Occipital lobe (tissue), 2 donors: Measurements from ENCODE around the gene MRPL11. TPM values are rescaled to one million over a fixed set of nuclear protein-coding genes. Genes with fewer than 3 reads are reported as not detected.
"Not testable (repeated sequence)": the region's sequence is repeated elsewhere in the genome, so short reads cannot be mapped to it uniquely, and the experiment has no call there.

Source experiments
- DNase-seq: peaks from one replicate; lab custom pipeline; 2025; lab: John Stamatoyannopoulos, UW
- total RNA-seq: library from RNA; depleted of rRNA; stranded (reverse); fragments of >200 nt; gene quantifications from one replicate; pipeline ENCODE4 v1.2.3, GENCODE V29; 2014

Gene MRPL11
- total RNA-seq, 1 donor from 2014 or later: 13.9 TPM

DNA sequence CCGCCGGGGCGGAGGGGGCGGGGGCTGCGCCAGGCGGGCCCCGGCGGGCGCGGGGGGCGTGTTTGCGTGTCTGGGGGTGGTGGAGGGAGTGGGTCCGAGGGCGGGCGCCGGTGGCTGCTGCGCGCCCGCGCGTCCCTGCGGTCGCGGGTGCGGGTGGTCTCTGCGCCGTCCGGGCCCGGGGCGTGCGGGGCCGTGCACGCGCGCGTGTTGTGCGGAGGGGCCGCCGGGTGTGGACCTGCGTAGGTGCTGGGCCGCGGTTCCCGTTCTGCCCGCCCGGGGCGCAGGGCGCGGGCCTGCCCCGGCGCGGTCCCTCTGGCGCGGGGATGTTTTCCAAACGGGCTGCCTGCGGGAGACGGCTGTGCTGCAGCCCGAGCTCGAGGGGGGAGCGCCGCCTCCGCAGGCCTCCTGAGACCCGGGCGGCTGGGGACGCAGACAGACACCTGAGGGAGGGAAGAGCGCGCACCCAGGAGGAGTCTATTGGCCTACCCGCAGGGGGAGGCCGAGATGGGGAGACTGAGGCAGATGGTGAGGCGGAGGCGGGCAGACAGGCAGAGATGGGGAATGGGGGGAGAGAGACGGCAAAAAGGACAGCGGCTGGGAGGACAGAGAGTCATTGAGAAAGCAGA lies 28.5 kb upstream of the MRPL11 start:
- DNase-seq: no peak

GRCh38 chr11:66466225-66467033 lies 27.8 kb upstream of the MRPL11 start, which contains the start of gene PELI3:
TSS of gene PELI3 (plus strand) at chr11:66466905. CDS start at chr11:66468129, 1,224 bp downstream.
- DNase-seq: peak; percentile 90

- DNase-seq: no peak
Observed at GRCh38 chr11:66465373-66466224, 27.0 kb upstream of the MRPL11 start.

GRCh38 chr11:66464916-66465315 lies 26.3 kb upstream of the MRPL11 start:
- DNase-seq: no peak

DNA sequence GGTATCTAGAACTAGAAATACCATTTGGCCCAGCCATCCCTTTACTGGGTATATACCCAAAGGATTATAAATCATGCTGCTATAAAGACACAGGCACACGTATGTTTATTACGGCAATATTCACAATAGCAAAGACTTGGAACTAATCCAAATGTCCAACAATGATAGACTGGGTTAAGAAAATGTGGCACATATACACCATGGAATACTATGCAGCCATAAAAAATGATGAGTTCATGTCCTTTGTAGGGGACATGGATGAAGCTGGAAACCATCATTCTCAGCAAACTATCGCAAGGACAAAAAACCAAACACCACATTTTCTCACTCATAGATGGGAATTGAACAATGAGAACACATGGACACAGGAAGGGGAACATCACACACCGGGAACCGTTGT lies 25.5 kb upstream of the MRPL11 start:
- not testable (repeated sequence) for DNase-seq

DNA sequence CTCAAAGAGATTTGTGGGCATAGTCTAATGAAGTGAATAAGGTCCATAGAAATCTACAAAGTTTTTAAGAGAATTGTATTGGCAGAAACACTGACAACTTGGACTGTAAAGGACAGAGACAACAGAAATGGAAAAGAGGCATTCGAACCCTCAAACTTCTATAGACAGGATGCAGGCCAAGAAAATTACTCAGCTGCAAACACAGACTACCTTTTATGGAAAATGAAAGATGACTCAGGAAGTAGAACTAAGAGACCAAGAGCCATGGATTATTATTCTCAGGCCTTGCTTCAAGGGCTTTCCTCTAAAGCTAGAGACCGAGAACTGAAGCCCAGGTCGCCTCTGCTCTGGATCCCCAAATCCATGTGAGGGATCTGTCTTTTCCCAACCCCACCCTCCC lies 24.3 kb upstream of the MRPL11 start:
- DNase-seq: no peak

DNA sequence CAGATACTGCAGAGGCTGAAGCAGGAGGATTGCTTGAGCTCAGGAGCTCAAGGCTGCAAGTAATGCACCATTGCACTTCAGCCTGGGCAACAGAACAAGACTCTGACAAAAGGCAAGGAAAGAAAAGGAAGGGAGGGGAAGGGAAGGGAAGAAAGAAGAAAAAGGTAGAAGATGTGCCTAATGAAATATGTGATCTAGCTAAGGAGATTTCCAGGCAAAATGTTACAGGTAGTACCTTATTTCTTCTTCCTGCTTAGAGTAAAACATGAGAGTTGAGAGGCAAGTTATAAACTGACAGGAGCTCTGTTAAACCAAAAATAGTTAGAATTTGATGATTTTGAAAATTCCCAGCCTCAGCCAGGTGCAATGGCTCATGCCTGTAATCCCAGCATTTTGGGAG lies 23.4 kb upstream of the MRPL11 start:
- no peak for DNase-seq

DNA sequence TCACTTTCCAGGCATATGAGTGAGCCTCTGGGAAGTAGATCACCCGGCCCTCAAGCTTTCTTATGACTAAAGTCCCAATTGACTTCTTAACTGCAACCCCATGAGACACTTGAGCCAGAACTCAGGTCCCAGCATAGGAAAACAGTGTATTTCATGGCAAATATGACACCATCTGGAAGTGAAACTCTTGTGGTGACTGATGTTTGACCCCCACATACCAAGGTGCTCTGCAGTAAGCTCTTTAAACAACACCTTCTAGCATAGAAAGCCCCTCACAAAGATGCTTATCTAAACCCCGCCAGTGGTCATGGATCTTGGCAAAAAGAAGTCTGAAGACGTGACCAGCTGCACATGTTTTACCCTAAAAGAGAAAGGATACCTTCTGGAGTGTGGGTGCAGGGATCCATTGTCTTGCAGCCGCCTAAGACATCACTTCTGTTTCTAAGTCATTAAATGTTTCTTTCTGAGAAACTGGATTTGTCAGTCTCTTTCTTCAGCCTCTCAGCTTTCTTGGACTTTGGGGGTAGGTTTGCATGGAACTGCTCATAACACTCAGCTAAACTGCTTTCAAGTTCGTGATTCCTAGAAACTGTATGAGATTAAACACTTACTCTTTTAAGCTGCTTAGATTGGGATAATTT lies 20.6 kb upstream of the MRPL11 start:
- DNase-seq: no peak

GRCh38 chr11:66457826-66458225 lies 19.2 kb upstream of the MRPL11 start:
- no peak for DNase-seq

DNA sequence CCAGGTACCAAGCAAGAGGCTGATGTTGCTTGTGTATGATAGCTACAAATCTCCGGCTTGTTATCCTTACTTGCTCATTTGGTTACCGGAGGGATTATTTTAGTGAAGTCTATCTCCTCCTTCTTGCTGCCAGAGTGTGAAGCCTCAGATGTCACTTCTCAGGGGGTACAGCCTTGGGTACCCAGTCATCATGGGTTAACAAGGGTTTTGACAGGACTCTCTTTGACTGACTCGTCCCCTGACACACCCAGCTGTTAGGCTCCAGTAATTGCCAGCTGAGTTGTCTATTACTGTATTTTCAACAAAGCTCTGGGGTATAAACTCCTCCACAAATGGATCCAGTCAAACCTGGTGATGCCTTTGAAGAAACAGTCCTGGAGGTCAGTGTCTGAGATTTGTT lies 16.2 kb upstream of the MRPL11 start:
- no peak for DNase-seq

- DNase-seq: no peak
Observed at GRCh38 chr11:66454247-66454646, 15.6 kb upstream of the MRPL11 start.

GRCh38 chr11:66451663-66452062 lies 13.0 kb upstream of the MRPL11 start:
- no peak for DNase-seq

- DNase-seq: no peak
Observed at GRCh38 chr11:66450560-66450959, 11.9 kb upstream of the MRPL11 start.

DNA sequence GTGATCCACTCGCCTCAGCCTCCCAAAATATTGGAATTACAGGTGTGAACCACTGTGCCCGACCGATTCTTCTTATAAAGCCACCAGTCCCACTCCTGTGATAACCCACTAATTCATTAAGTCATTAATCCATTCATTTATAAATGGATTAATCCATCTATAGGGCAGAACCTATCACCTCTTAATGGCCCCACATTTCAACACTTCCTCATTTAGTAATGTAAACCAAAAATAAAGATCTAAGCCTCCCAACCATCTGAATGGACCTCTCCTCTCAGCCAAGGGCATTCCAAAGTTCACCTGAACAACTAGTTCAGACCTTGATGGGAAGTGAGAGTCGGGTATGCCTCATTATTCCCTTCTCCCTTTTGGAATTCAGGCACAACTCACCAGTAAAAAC lies 9.9 kb upstream of the MRPL11 start:
- DNase-seq: no peak

- DNase-seq: no peak
Observed at GRCh38 chr11:66447012-66447411, 8.4 kb upstream of the MRPL11 start.

DNA sequence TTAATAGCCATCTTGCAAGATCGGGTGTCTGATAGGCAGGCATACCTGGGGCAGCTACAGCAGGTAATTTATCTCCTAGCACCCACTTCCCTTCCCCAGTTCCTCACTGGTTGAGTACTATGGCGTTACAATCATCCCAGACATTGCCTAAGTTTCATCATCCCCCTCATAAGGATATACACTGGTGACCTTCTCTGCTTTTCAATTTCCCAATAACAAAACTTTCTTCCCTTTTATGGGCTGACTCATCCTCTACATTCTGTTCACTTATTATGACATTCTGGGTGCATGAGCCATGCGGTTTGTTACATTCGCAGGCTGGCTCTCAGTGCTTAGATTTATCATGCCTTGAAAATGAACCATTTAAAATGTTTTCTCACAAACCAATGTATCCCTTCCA lies 5.0 kb upstream of the MRPL11 start:
- DNase-seq: no peak

GRCh38 chr11:66440940-66441282 lies 2.3 kb upstream of the MRPL11 start:
- not testable (repeated sequence) for DNase-seq

GRCh38 chr11:66440101-66440939 lies 1.7 kb upstream of the MRPL11 start:
- not testable (repeated sequence) for DNase-seq

DNA sequence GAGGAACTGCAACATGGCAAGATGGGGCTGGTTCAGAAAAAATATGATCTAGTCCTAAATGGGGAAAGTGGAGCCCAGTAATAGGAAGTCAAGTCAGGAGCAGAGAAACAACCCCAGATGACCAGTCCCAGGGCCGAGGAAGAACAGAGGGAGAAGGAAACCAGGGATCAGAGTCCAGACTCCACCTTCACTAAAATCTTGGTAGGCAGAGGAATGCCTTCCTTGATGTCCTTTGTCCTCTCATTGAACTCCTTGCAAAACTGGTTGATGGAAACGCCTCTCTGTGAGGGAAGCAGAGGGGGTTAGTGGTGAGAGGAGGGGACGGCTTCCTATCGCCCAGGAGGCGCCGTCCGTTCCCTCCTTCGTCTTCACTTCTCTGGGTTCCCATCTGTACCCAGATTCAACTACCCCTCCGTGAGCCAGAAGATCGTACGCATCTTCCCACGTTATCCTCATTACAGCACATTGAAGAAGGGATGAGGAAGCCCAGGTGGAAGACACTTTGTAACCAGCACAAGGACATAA lies 607 bp downstream of the MRPL11 start:
- no peak for DNase-seq

GRCh38 chr11:66432597-66432996 lies 6.1 kb downstream of the MRPL11 start:
- no peak for DNase-seq
